ENCODE data around the gene SFMBT2. TPM values are rescaled to one million over a fixed set of nuclear protein-coding genes. Genes with fewer than 3 reads are reported as not detected.

SFMBT2 gene
- total RNA-seq, 2 donors from 2014 or later, result 1.6 to 3.4 TPM

- DNase-seq, result no peak
- Histone ChIP-seq H3K9me3 (no peaks in the 10 kb centered on the region), H3K4me1 (no peaks in the 10 kb centered on the region), H3K36me3 (replicated peaks in 1 of 2; ENCODE audit: insufficient read depth in 1 of 2, low read depth in 2 of 2) (no peaks in the 10 kb centered on the region), H3K27me3 (no peaks in the 10 kb centered on the region), H3K4me3 (no peak overlapping the region), H3K27ac (no peak overlapping the region)
- intact Hi-C loops (cut with DNase I), result no loop called here
- no peak for TF ChIP-seq CTCF (IDR thresholded peaks at IDR 0.05)
- 36 to 40% methylated on average over 2 of the region's 2 CpGs for WGBS, 2 donors
- no peak for ATAC-seq
Observed at GRCh38 chr10:7277432-7277831, 133.4 kb downstream of the SFMBT2 start.

- H3K27ac ChIP-seq, result no peak overlapping the region
- no peaks in the 10 kb centered on the region for H3K4me1 ChIP-seq
- 70 to 77% methylated on average over 12 of the region's 12 CpGs for WGBS, 2 donors
- ATAC-seq (no peak), DNase-seq (no peak)
- TF ChIP-seq CTCF (IDR thresholded peaks at IDR 0.05), result no peak
- no peak for TF ChIP-seq POLR2A (IDR thresholded peaks at IDR 0.05)
- H3K36me3 ChIP-seq (replicated peaks in 1 of 2; ENCODE audit: insufficient read depth in 1 of 2, low read depth in 2 of 2), result no peaks in the 10 kb centered on the region
- H3K4me3 ChIP-seq, result no peak overlapping the region
- H3K27me3 ChIP-seq, result no peaks in the 10 kb centered on the region
- no peaks in the 10 kb centered on the region for H3K9me3 ChIP-seq
- intact Hi-C loops (cut with DNase I), result no loop called here
Observed at GRCh38 chr10:7275761-7276440, 134.9 kb downstream of the SFMBT2 start.

- Histone ChIP-seq H3K9me3 (no peaks in the 10 kb centered on the region), H3K27me3 (no peaks in the 10 kb centered on the region), H3K36me3 (replicated peaks in 1 of 2; ENCODE audit: insufficient read depth in 1 of 2, low read depth in 2 of 2) (no peaks in the 10 kb centered on the region), H3K4me1 (no peaks in the 10 kb centered on the region), H3K4me3 (no peak overlapping the region), H3K27ac (no peak overlapping the region)
- DNase-seq, result no peak
- WGBS, 2 donors, result 63 to 83% methylated on average over 2 of the region's 2 CpGs
- ATAC-seq, result no peak
- TF ChIP-seq CTCF (IDR thresholded peaks at IDR 0.05) (no peak), POLR2A (IDR thresholded peaks at IDR 0.05) (no peak)
- intact Hi-C loops (cut with DNase I), result no loop called here
Observed at GRCh38 chr10:7274293-7274692, 136.5 kb downstream of the SFMBT2 start.

GRCh38 chr10:7272008-7272407, 138.8 kb downstream of the SFMBT2 start:
- Histone ChIP-seq H3K27ac (no peak overlapping the region), H3K4me1 (no peaks in the 10 kb centered on the region), H3K4me3 (no peak overlapping the region), H3K27me3 (no peaks in the 10 kb centered on the region), H3K9me3 (no peaks in the 10 kb centered on the region), H3K36me3 (replicated peaks in 1 of 2; ENCODE audit: insufficient read depth in 1 of 2, low read depth in 2 of 2) (no peaks in the 10 kb centered on the region)
- ATAC-seq (no peak), DNase-seq (no peak)
- TF ChIP-seq POLR2A (IDR thresholded peaks at IDR 0.05) (no peak), CTCF (IDR thresholded peaks at IDR 0.05) (no peak)
- intact Hi-C loops (cut with DNase I), result no loop called here
- WGBS, 2 donors, result 65 to 81% methylated on average over 4 of the region's 4 CpGs

- TF ChIP-seq POLR2A (IDR thresholded peaks at IDR 0.05) (no peak), CTCF (IDR thresholded peaks at IDR 0.05) (no peak)
- DNase-seq (no peak), ATAC-seq (no peak)
- 73 to 76% methylated on average over 5 of the region's 5 CpGs for WGBS, 2 donors
- H3K4me3 ChIP-seq, result no peak overlapping the region
- no peaks in the 10 kb centered on the region for H3K36me3 ChIP-seq (replicated peaks in 1 of 2; ENCODE audit: insufficient read depth in 1 of 2, low read depth in 2 of 2)
- no peaks in the 10 kb centered on the region for H3K27me3 ChIP-seq
- intact Hi-C loops (cut with DNase I), result no loop called here
- no peak overlapping the region for H3K27ac ChIP-seq
- no peaks in the 10 kb centered on the region for H3K9me3 ChIP-seq
- no peaks in the 10 kb centered on the region for H3K4me1 ChIP-seq
Observed at GRCh38 chr10:7269988-7270387, 140.8 kb downstream of the SFMBT2 start.

All from body of pancreas (tissue), 4 donors.